GM18868 (cell line): ENCODE data around the gene DPH2.

Source experiments
- ATAC-seq: cut with Tn5 transposase; IDR thresholded peaks from one replicate; pipeline ENCODE4 v1.9.1; 2021; ENCODE audit warnings: mild to moderate bottlenecking, moderate library complexity; ENCODE audit not compliant: unreplicated experiment

The DPH2 gene

GRCh38 chr1:43942411-43942810 lies 27.4 kb upstream of the DPH2 start:
- no peak for ATAC-seq

- ATAC-seq: no peak
These were observed 24.9 kb upstream of the DPH2 start for GRCh38 chr1:43944860-43945259.

- ATAC-seq: no peak
These were observed 24.1 kb upstream of the DPH2 start for GRCh38 chr1:43945674-43946235.

GRCh38 chr1:43946236-43947060 lies 23.4 kb upstream of the DPH2 start, which contains the start of gene IPO13:
Gene IPO13, plus strand, starts transcription at chr1:43946950. Its CDS starts 651 bp downstream, at chr1:43947601.
- ATAC-seq: peak; percentile 90

- no peak for ATAC-seq
These were observed 22.5 kb upstream of the DPH2 start for GRCh38 chr1:43947061-43947873.

GRCh38 chr1:43947874-43948437 lies 21.9 kb upstream of the DPH2 start:
- no peak for ATAC-seq

- no peak for ATAC-seq
These were observed 20.1 kb upstream of the DPH2 start for GRCh38 chr1:43949678-43950077.

GRCh38 chr1:43951021-43951985 lies 18.5 kb upstream of the DPH2 start:
- no peak for ATAC-seq

- ATAC-seq: no peak
These were observed 17.0 kb upstream of the DPH2 start for GRCh38 chr1:43952731-43953346.

- no peak for ATAC-seq
These were observed 16.4 kb upstream of the DPH2 start for GRCh38 chr1:43953361-43953760.

GRCh38 chr1:43954036-43954435 lies 15.8 kb upstream of the DPH2 start:
- ATAC-seq: no peak

- ATAC-seq: no peak
These were observed 13.6 kb upstream of the DPH2 start for GRCh38 chr1:43956234-43956633.

GRCh38 chr1:43957407-43958040 lies 12.3 kb upstream of the DPH2 start:
- ATAC-seq: no peak

GRCh38 chr1:43958351-43959255 lies 11.2 kb upstream of the DPH2 start:
- ATAC-seq: no peak

- ATAC-seq: no peak
These were observed 9.0 kb upstream of the DPH2 start for GRCh38 chr1:43960798-43961197.

- ATAC-seq: no peak
These were observed 8.1 kb upstream of the DPH2 start for GRCh38 chr1:43961692-43962091.

GRCh38 chr1:43962324-43962723 lies 7.5 kb upstream of the DPH2 start:
- ATAC-seq: no peak

- no peak for ATAC-seq
These were observed 6.8 kb upstream of the DPH2 start for GRCh38 chr1:43963006-43963405.
